Measurements from ENCODE around the gene PDE4D. TPM values are rescaled to one million over a fixed set of nuclear protein-coding genes. Genes with fewer than 3 reads are reported as not detected.

The PDE4D gene
- total and polyA plus RNA-seq, 2 donors (not counting 3 experiments of a cell fraction or from before 2014, with no cell fraction given): 34.5 to 51.2 TPM

- H3K79me2 ChIP-seq (ENCODE audit: control insufficient read depth, insufficient read depth, low read length): no peaks in the 10 kb centered on the region
- H3K9ac ChIP-seq (replicated peaks; ENCODE audit: extremely low read depth, insufficient read depth, low read length): no peak overlapping the region
- POLR2A ChIA-PET: no interaction called here
- H3K9me1 ChIP-seq (replicated peaks; ENCODE audit: control insufficient read depth, extremely low read depth, insufficient read depth, low read length): no peaks in the 10 kb centered on the region
- H3K4me3 ChIP-seq (replicated peaks in 1 of 3; ENCODE audit: insufficient read depth in 1 of 3, low read depth in 1 of 3, low read length in 3 of 3): no peak overlapping the region
- no TSS peak for BruUV-seq (replicated peaks)
- no peak for FAIRE-seq
- no peaks in the 10 kb centered on the region for H3K36me3 ChIP-seq (ENCODE audit: control insufficient read depth in 2 of 2, extremely low read depth in 1 of 2, insufficient read depth in 2 of 2, low read length in 2 of 2)
- DNase-seq (ENCODE audit: low read depth, low spot score): no peak
- no peaks in the 10 kb centered on the region for H4K20me1 ChIP-seq (replicated peaks; ENCODE audit: control insufficient read depth, extremely low read depth, insufficient read depth, low read length)
- no peak overlapping the region for H3K4me2 ChIP-seq (ENCODE audit: insufficient read depth, low read length)
- TF ChIP-seq JUN (IDR thresholded peaks at IDR 0.05; ENCODE audit: borderline replicate concordance, insufficient read depth, insufficient read length, low read depth) (no peak), EZH2 (IDR thresholded peaks at IDR 0.05; ENCODE audit: borderline replicate concordance, low read depth, low read length, severe bottlenecking) (no peak), POLR2AphosphoS5 (IDR thresholded peaks at IDR 0.05; ENCODE audit: insufficient read depth, low read depth, low read length) (no peak), POLR2A (IDR thresholded peaks at IDR 0.05; ENCODE audit: low read depth, low read length) (no peak), MYC (IDR thresholded peaks at IDR 0.05; ENCODE audit: low read depth, low read length) (no peak), GATA2 (IDR thresholded peaks at IDR 0.05; ENCODE audit: insufficient read depth, insufficient read length, low read depth, low read length) (no peak), CTCF (IDR thresholded peaks at IDR 0.05; ENCODE audit: extremely low read depth in 1 of 2, insufficient read depth in 1 of 2, low read depth in 1 of 2, low read length in 2 of 2) (no peak)
- TF ChIP-seq, protein P1, sequence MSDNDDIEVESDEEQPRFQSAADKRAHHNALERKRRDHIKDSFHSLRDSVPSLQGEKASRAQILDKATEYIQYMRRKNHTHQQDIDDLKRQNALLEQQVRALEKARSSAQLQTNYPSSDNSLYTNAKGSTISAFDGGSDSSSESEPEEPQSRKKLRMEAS (IDR thresholded peaks at IDR 0.05; ENCODE audit: insufficient read depth, insufficient read length): no peak
- dilution Hi-C loops (cut with MboI; ENCODE audit: extremely low pct_ligation_motif_present, low sequenced_read_pairs) (no loop called here), intact Hi-C loops (cut with micrococcal nuclease) (no loop called here)
- no peaks in the 10 kb centered on the region for H3K9me3 ChIP-seq (replicated peaks; ENCODE audit: control insufficient read depth, insufficient read depth, low read length)
- no peaks in the 10 kb centered on the region for H3K4me1 ChIP-seq (ENCODE audit: control insufficient read depth, extremely low read depth, insufficient read depth, low read length)
- CTCF ChIA-PET: interaction anchor here (1.3 kb wide), 1 partner anchor 19 kb away, joined by 3 read pairs; no protein-coding TSS in a partner anchor
- H3K27me3 ChIP-seq (ENCODE audit: control insufficient read depth in 2 of 2, insufficient read depth in 2 of 2, low read length in 2 of 2): peaks cover 14 to 25% of the 10 kb centered on the region in 2 experiments
- H3K27ac ChIP-seq (ENCODE audit: insufficient read depth, low read depth, low read length): no peak overlapping the region
- H2AFZ ChIP-seq (ENCODE audit: low read depth, low read length): no peak overlapping the region
Measured at GRCh38 chr5:59832577-59833301, 60.8 kb downstream of the PDE4D start.

All from endothelial cell of umbilical vein (primary cell).